Left lung (tissue), 10 donors: Measurements from ENCODE around the gene ZNF22. TPM values are rescaled to one million over a fixed set of nuclear protein-coding genes. Genes with fewer than 3 reads are reported as not detected.

Source experiments
- ATAC-seq: fragments of 200-7000 bp; cut with Tn5 transposase; one replicate; pipeline ENCODE4 v1.9.1; 2020; ENCODE audit warnings: moderate library complexity
- DNase-seq, 4 donors: peaks; one replicate each; pipeline ENCODE4 v3.0.0-alpha.2; 2013 to 2020
- H3K27ac ChIP-seq, 2 donors: fragments of 200-600 bp; sonication (generic) in 1 of 2; one replicate each; pipeline versions ENCODE4 v1.5.0 to v1.8.0; 2020 to 2021
- H3K27me3 ChIP-seq, 2 donors: fragments of 200-600 bp; sonication (generic) in 1 of 2; one replicate each; pipeline versions ENCODE4 v1.5.0 to v1.8.0; 2020 to 2021
- H3K36me3 ChIP-seq, 2 donors: fragments of 200-600 bp; sonication (generic) in 1 of 2; one replicate each; pipeline versions ENCODE4 v1.5.0 to v1.8.0; 2020 to 2021
- H3K4me1 ChIP-seq, 2 donors: fragments of 200-600 bp; one replicate each; pipeline ENCODE4 v1.8.0; 2021
- H3K4me3 ChIP-seq, 2 donors: fragments of 200-600 bp; sonication (generic) in 1 of 2; one replicate each; pipeline versions ENCODE4 v1.5.0 to v1.8.0; 2020 to 2021; ENCODE audit warnings: mild to moderate bottlenecking in 1 of 2
- H3K9me3 ChIP-seq, 2 donors: fragments of 200-600 bp; sonication (generic) in 1 of 2; one replicate each; pipeline versions ENCODE4 v1.5.0 to v1.8.0; 2020 to 2021
- intact Hi-C, 2 donors: fragments of 100-400 bp; cut with DNase I; formaldehyde crosslinking; loops; one replicate each; pipeline versions ENCODE4 v1.11.2 to v1.14.2; 2022
- polyA plus RNA-seq, 6 donors: library from polyadenylated mRNA; unstranded; fragments of 120-200 nt; gene quantifications; one replicate each; pipeline ENCODE4 v1.2.1, GENCODE V29; 2013; ENCODE audit not compliant: insufficient read length in 6 of 6
- total RNA-seq, 2 donors: library from RNA; stranded (reverse); fragmentation: NEBNext Ultra II Directional; extraction: Animal tissue kit (Norgen Biotek cat#: 25700); gene quantifications; one replicate each; pipeline ENCODE4 v1.2.1, GENCODE V29; 2021
- TF ChIP-seq, protein P1 (sequence below), 2 donors: fragments of 200-600 bp; sonication (generic) in 1 of 2; IDR thresholded peaks; one replicate each; pipeline versions ENCODE4 v1.5.0 to v1.8.0; 2021; ENCODE audit warnings: antibody characterized with exemption in 2 of 2
- donor health status: DM: no; HTN: yes; CAD: no.
- donor health status: DM: no; HTN: no; CAD: no.

The ZNF22 gene
- total and polyA plus RNA-seq, 8 donors = 19.3 to 80.0 (median 75.0) TPM

DNA sequence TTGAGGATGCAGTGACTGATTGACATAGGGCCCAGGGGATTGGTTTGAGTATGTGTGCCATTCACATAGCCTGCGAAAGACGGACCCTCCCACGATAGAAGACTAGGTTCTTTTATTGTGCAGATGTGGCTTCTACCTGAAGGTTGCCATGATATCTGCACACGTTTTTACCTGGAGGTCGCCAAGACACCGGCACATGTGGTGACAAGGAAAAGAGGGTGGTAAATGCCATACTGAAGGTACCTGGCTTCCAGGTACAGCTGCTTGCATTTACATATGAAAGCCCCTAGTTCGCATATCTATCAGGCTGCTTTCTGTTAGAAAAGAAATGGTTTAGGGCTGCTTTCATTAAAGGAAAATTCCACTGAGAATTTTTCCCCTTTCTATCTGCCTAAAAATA lies 43.6 kb downstream of the ZNF22 start:
- Histone ChIP-seq H3K4me3 (no peak overlapping the region), H3K36me3 (no peaks in the 10 kb centered on the region), H3K9me3 (no peaks in the 10 kb centered on the region), H3K4me1 (no peaks in the 10 kb centered on the region), H3K27ac (no peak overlapping the region), H3K27me3 (no peaks in the 10 kb centered on the region)
- ATAC-seq (no peak), DNase-seq (no peak)
- TF ChIP-seq, protein P1, sequence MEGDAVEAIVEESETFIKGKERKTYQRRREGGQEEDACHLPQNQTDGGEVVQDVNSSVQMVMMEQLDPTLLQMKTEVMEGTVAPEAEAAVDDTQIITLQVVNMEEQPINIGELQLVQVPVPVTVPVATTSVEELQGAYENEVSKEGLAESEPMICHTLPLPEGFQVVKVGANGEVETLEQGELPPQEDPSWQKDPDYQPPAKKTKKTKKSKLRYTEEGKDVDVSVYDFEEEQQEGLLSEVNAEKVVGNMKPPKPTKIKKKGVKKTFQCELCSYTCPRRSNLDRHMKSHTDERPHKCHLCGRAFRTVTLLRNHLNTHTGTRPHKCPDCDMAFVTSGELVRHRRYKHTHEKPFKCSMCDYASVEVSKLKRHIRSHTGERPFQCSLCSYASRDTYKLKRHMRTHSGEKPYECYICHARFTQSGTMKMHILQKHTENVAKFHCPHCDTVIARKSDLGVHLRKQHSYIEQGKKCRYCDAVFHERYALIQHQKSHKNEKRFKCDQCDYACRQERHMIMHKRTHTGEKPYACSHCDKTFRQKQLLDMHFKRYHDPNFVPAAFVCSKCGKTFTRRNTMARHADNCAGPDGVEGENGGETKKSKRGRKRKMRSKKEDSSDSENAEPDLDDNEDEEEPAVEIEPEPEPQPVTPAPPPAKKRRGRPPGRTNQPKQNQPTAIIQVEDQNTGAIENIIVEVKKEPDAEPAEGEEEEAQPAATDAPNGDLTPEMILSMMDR (IDR thresholded peaks at IDR 0.05) = no peak
- intact Hi-C loops = no loop called here

DNA sequence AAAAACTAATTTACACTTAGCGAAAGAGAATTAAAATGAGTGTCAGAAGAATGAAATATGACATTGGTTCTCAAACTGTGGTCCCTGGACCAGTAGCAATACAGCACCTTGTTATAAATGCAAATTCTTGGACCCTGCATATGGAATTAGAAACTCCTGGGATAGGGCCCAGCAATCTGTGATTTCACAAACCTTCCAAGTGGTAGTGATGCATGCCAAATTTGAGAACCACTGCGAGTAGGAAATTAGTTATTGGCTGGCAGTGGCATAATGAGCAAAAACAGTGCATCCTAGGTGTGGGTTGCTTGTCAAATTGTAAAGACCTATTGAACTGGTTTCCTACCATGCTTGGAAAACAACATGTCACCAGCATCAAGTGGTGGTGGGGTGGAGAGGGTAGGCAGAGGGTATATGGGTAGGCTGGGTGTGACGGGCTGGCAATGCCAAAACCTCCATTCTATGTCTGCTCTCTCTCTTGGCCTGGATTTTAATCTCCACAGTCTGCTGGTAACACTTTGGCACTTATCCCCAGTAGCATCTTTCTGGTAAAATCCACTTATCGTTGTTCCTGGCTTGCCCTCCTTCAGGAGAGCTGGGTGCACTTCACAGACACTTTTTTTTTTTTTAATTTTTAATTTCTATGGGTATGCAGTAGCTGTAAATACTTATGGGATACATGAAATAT lies 50.0 kb downstream of the ZNF22 start:
- DNase-seq = no peak
- intact Hi-C loops = no loop called here
- no peak for ATAC-seq
- TF ChIP-seq, protein P1 (IDR thresholded peaks at IDR 0.05) = no peak
- Histone ChIP-seq H3K4me1 (no peaks in the 10 kb centered on the region), H3K27ac (no peak overlapping the region), H3K4me3 (no peak overlapping the region), H3K27me3 (no peaks in the 10 kb centered on the region), H3K9me3 (no peaks in the 10 kb centered on the region), H3K36me3 (no peaks in the 10 kb centered on the region)

DNA sequence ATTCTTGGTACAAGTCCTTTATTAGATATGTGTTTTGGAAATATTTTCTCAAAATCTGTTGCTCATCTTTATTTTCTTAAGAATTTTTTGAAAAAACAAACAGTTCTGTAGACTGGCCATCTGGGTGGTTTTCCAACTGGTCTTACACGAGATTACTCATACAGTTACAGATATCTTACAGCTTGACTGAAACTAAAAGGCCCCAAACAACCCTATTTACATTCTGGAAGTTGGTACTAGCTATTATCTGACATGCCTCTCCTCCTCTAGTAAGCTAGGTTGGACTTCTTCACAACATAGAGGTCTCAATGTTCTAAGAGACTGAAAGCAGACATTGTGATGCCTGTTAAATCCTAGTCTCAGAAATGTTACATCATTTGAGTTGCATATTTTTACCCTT lies 52.0 kb downstream of the ZNF22 start:
- TF ChIP-seq, protein P1 (IDR thresholded peaks at IDR 0.05) = no peak

DNA sequence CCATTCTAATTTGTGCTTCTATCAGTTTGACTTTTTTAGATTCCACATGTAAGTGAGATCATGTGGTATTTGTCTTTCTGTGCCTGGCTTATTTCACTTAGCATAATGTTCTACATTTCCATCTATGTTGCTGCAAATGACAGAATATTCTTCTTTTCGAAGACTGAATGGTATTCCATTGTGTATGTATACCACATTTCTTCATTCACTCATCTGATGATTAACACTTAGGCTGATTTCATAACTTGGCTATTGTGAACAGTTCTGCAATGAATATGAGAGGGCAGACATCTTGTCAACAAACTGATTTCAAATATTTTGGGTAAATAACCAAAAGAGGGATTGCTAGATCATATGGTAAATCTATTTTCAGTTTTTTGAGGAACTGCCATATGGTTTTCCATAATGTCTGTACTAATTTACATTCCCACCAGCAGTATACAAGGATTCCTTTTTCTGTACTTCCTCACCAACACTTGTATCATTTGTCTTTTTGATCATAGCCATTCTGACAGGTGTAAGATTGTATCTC lies 52.9 kb downstream of the ZNF22 start:
- no peak for DNase-seq
- TF ChIP-seq, protein P1 (IDR thresholded peaks at IDR 0.05) = no peak
- H3K27me3 ChIP-seq = no peaks in the 10 kb centered on the region
- intact Hi-C loops = no loop called here
- H3K9me3 ChIP-seq = no peaks in the 10 kb centered on the region
- no peak overlapping the region for H3K4me3 ChIP-seq
- no peak overlapping the region for H3K27ac ChIP-seq
- no peak for ATAC-seq
- peaks cover 0 to 4% of the 10 kb centered on the region in 2 donors for H3K4me1 ChIP-seq
- no peaks in the 10 kb centered on the region for H3K36me3 ChIP-seq

More for the DNA sequence above, 52.0 kb downstream of the ZNF22 start:
- DNase-seq (no peak), ATAC-seq (no peak)
- intact Hi-C loops = no loop called here
- Histone ChIP-seq H3K36me3 (no peaks in the 10 kb centered on the region), H3K4me1 (no peaks in the 10 kb centered on the region), H3K27ac (no peak overlapping the region), H3K4me3 (no peak overlapping the region), H3K9me3 (no peaks in the 10 kb centered on the region), H3K27me3 (no peaks in the 10 kb centered on the region)

Other genes with a start within 250 kb of the ZNF22 start
- gene TMEM72, start 89.6 kb upstream of the ZNF22 start, total RNA-seq = under 1 TPM in 1 of 2 donors, not detected in 1; 0.23 TPM
- gene TMEM72, start 89.6 kb upstream of the ZNF22 start, polyA plus RNA-seq = 1 to 10 TPM; 1.5 to 2.2 (median 1.8) TPM
- gene RASSF4, start 41.1 kb upstream of the ZNF22 start, total RNA-seq = 10 to 100 TPM; 52.2 to 54.7 TPM
- 10 to 100 TPM; 17.1 to 24.0 (median 19.4) TPM for gene RASSF4, start 41.1 kb upstream of the ZNF22 start, polyA plus RNA-seq
- gene DEPP1, start 22.1 kb upstream of the ZNF22 start, total RNA-seq = 10 to 100 TPM; 25.4 to 33.9 TPM
- 10 to 100 TPM; 18.5 to 59.8 (median 26.6) TPM for gene DEPP1, start 22.1 kb upstream of the ZNF22 start, polyA plus RNA-seq